Measurements from ENCODE around the gene MYOG.

MYOG gene

DNA sequence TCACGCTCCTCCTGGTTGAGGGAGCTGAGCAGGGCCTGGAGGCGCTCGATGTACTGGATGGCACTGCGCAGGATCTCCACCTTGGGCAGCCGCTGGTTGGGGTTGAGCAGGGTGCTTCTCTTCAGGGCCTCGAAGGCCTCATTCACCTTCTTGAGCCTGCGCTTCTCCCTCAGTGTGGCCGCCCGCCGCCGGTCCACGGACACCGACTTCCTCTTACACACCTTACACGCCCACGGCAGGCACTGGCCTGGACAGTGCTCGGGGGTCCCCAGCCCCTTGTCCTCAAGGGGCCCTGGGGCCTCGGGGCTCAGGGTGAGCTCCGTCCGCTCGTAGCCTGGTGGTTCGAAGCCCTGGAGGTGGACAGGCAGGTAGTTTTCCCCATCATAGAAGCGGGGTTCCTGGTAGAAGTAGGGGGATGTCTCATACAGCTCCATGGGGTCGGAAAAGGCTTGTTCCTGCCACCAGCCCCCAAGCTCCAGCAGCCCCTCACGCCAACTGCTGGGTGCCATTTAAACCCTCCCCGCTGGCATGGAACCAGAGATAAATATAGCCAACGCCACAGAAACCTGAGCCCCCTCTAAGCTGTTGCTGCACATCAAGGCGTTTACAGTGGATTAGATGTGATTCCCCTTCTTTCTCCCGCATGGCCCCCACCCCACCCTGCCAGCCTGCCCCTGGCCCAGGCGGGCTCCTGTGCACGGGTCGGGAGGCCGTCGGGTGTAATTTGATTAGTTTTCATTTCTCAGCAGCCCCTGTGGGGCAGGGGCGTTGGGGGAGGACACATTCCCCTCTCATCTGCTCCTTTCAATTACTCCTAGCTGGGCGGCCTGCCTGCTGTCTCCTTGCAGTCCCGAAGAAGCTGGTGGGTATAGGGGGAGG, at the start of gene MYOG:
Gene MYOG (minus strand): TSS at position 485 of the 879 bp plus-strand sequence. CDS start 51 bp downstream, at position 434.
- DNase-seq, result no peak

DNA sequence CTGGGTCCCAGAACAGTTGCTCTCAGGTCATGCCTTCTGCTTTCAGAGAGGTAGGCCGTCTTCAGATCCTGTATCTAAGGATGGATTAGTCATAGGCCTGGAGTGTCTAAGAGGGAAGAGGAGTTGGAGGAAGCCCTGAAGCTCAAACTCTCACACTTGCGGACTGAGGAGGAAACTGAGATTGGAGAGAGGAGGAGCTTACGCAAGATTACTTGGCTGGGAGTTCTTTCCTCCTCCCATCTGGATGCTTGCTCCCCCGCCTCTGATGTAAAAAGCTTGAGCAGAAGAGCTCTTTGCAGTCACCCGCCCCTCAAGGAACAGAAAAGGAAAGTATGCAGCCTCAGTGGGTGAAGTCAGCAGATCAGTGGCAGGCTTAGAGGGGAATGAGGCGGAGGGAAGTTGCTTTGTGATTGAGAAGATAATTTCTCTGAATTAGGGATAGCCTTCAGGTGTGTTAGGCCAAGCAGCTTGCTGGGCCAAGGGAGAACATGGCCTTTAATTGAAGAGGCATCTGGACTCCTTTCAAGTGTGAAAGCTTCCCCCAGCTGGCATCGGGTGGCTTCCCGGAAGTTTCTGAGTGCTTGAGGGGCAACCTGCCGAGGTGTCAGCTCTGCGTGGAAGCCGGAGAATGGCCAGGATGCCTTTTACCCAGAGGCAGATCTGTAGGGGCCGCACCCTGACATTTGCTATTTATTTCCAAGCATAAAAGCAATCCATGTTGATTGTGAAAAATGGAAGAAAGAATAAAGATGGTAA, 48.3 kb upstream of the MYOG start:
- no peak for DNase-seq

- no peak for DNase-seq
These were observed 45.9 kb upstream of the MYOG start for GRCh38 chr1:203131548-203132200.

DNA sequence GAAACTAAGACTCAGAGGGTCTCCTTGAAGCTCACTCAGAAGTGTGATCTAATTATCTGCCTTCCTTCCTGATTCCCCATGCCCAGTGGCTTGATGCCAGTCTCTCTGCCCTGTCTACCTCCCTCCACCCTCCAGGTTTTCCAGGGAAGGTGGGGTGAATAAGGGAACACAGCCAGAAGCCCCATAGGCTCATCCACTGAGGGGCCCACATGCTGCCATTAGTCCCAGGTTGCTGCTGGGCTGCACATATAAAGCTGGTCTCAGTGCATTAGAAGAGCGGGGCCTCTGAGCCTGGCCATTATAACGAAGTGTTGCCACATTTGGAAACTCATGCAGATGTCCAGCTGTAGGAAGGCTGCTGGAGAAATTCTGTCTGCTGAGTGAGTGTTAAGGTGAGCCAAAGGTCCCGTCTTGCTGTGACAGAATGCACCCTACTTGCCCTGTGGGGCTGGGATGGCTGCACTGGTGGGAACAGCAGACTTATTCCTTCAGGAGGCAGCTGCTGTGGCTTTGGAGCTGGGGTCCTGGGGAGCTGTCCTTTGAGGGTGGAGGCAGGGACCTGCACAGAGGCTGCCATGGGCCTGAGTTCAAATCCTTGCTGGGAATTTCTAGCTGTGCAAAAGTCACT, 44.7 kb upstream of the MYOG start:
- DNase-seq, result no peak

GRCh38 chr1:203129501-203130231, 43.9 kb upstream of the MYOG start:
- DNase-seq, result no peak

GRCh38 chr1:203128716-203129500, 43.1 kb upstream of the MYOG start:
- DNase-seq, result no peak

- DNase-seq, result no peak
These were observed 42.6 kb upstream of the MYOG start for GRCh38 chr1:203128431-203128715.

GRCh38 chr1:203127666-203128430, 42.0 kb upstream of the MYOG start, which contains the start of gene ADORA1:
Gene ADORA1, plus strand, starts transcription at chr1:203127726. Its CDS starts 1,116 bp downstream, at chr1:203128842.
- DNase-seq, result no peak

- no peak for DNase-seq
These were observed 41.3 kb upstream of the MYOG start for GRCh38 chr1:203126866-203127665.

GRCh38 chr1:203126151-203126865, 40.5 kb upstream of the MYOG start:
- no peak for DNase-seq

DNA sequence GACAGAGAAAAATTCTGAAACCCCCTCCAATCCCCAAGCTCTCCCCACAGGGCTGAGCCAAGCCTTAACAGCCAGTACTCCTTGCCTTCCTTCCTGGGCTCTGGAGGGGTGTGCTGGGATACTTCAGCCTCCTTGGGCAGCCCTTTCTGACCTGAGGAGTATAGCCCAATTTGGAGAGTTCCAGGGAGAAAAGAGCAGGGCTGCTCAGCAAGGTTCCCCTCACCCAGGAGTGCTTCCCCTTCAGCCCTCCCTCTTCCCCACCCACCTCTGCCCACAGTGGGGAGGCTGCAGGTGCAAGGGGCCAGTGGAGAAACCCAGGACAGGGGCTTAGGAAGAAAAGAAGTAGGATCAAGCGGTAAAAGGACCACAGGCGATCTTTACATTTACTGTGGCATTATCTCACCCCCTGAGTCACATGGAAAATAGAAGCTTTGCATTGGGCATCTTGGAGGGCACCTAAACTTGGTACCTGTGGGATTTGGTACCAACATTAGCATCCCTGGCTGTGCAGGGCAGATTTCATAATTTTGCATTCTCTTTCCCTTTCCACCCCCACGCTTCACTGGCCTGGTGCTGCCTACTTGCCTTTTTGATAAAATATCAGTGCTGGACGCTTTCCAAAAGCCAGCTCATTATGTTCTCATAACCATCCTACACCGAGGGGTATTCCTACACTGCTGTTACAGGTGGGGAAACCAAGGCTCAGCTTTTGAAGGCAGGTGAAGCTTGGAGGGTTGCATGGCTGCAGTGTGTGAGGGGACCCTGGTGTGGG, 38.9 kb upstream of the MYOG start:
- DNase-seq, result no peak

- no peak for DNase-seq
These were observed 38.2 kb upstream of the MYOG start for GRCh38 chr1:203124011-203124410.

GRCh38 chr1:203122159-203122558, 36.3 kb upstream of the MYOG start:
- no peak for DNase-seq

DNA sequence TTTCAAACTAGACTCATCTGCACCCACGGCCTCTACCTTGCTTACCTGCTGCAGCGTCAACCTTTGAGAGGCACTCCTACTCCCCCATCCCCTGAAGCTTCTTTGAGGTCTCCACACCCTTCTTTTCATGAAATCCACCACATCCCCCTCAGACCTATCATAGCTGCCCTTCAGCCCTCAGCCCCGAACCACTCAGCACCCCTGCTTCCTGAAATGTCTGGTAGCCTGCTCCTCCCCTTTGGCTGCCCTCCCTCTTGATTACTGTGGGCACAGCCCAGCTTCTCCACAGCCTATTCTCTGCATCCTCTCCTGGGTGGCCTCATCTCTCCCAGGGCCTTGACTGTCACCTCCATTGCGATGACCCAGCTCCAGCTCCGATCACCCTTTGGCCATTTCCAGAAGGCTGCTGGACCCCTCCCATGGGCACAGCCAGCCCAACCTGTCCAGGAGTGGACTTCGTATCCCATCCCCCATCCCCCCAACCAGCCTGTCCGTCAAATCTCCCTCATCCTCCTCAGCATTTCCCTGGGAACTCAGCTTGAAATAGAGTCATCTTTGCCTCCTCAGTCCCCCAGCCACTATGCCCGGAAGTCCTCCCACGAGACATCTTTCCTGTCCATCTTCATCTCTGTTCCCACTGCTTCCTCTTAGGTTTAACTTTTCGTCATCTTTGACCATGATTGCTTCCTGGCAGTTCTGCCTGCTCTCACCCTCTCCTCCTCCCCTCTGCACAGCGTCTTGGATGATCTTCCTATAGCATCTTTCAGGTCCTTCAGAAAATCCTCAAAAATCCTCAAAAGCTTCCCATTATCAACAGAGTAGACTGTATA, 35.6 kb upstream of the MYOG start:
- no peak for DNase-seq

DNA sequence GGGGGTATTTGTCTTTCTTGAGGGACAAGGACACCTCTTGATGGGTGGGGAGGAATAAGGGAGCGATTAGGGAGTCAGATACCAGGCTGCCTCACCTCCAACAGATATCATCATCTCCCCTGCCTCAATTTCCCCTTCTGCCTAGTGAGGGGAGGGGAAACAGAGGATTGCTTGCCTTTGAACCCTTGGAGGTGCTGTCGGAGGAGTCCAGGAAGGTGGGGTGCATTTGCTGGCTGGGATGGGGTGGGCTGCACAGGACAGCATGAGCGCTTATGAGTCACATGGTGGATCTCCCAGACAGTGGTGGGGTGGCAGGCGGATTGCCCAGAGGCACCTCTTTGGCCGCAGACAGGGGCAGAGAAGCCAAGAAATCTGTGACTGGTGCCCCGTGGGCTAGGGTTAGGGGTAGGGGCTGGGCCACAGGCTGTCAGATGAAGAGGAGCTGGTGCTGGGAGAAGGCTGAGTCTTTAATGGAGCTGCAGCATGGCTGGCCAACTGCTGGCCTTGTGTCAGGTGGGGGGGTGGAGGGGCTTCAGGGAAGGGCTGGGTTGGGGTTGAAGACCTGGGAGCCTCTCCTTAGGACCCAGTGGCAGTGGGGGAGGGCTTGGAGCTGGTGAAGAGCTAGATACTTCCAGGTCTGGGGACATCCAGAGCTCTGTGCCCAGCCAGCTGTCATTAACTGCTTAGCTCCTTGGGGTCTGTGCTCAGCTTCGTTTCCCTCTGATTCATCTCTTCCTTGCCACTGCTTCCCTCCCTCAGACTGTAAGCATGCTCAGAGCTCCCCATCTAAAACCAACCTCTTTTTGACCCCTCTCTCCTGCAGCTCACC, 34.7 kb upstream of the MYOG start:
- DNase-seq, result no peak
